22Rv1 (cell line): ENCODE data around the gene RASGRF1.

ENCODE experiments used
- ZFX ChIP-seq: fragments of 450-650 bp; IDR thresholded peaks from 2 replicates; pipeline ENCODE4 v1.6.1; 2017; ENCODE audit warnings: antibody characterized with exemption, borderline replicate concordance
- TF ChIP-seq, protein P1 (sequence below): fragments of 450-650 bp; IDR thresholded peaks from 2 replicates; pipeline ENCODE4 v1.5.1; 2017; ENCODE audit warnings: mild to moderate bottlenecking

DNA sequence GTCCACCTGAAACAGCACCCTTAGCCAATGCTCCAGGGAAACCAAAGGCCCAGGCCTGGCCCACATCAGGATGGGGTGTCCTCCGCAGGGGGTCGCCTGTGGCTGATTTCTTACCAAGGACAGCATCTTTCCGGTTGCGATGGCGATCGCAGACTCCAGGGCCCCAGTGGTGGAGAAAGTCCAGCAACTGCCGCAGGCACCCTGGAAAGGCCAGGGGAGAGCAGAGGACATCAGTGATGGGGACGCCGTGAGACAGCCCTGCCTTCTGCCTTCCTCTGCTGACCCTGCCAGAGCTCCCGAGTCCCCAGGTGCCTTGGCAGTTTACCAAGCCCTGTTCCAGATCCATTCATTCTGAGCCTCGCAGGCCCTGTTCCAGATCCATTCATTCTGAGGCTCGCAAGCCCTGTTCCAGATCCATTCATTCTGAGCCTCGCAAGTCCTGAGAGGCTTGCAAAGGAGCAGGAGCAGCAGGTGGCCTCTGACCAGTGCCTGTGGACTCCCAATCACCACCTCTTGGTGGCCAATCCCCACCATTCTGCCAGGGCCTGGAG, 158.2 kb downstream of the RASGRF1 start:
- no peak for TF ChIP-seq ZFX
- TF ChIP-seq, protein P1, sequence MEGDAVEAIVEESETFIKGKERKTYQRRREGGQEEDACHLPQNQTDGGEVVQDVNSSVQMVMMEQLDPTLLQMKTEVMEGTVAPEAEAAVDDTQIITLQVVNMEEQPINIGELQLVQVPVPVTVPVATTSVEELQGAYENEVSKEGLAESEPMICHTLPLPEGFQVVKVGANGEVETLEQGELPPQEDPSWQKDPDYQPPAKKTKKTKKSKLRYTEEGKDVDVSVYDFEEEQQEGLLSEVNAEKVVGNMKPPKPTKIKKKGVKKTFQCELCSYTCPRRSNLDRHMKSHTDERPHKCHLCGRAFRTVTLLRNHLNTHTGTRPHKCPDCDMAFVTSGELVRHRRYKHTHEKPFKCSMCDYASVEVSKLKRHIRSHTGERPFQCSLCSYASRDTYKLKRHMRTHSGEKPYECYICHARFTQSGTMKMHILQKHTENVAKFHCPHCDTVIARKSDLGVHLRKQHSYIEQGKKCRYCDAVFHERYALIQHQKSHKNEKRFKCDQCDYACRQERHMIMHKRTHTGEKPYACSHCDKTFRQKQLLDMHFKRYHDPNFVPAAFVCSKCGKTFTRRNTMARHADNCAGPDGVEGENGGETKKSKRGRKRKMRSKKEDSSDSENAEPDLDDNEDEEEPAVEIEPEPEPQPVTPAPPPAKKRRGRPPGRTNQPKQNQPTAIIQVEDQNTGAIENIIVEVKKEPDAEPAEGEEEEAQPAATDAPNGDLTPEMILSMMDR: no peak
